ENCODE results near the gene TBXAS1.

DNA sequence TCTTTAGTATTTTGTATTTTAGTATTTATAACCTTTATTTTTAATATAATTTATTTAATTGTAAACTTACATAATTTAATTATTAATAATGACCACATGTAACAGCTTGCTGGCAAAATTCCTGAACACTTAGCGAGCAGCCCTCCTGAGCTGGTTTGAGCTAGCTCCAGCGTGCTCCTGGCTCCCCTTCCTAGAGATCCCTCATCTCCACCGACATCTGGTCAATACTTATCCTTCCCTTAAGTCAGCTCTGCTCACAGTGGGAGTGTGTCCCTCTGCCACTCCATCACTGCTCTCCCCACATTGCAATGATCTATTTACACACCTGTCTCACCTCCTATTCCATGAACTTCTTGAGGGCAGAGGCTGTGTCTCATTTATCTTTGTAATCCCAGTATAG is 20.6 kb upstream of the TBXAS1 start:
- no peak for TF ChIP-seq FOXA1 (IDR thresholded peaks at IDR 0.05)
- no peak for TF ChIP-seq SP1 (IDR thresholded peaks at IDR 0.05)
- TF ChIP-seq, protein P1, sequence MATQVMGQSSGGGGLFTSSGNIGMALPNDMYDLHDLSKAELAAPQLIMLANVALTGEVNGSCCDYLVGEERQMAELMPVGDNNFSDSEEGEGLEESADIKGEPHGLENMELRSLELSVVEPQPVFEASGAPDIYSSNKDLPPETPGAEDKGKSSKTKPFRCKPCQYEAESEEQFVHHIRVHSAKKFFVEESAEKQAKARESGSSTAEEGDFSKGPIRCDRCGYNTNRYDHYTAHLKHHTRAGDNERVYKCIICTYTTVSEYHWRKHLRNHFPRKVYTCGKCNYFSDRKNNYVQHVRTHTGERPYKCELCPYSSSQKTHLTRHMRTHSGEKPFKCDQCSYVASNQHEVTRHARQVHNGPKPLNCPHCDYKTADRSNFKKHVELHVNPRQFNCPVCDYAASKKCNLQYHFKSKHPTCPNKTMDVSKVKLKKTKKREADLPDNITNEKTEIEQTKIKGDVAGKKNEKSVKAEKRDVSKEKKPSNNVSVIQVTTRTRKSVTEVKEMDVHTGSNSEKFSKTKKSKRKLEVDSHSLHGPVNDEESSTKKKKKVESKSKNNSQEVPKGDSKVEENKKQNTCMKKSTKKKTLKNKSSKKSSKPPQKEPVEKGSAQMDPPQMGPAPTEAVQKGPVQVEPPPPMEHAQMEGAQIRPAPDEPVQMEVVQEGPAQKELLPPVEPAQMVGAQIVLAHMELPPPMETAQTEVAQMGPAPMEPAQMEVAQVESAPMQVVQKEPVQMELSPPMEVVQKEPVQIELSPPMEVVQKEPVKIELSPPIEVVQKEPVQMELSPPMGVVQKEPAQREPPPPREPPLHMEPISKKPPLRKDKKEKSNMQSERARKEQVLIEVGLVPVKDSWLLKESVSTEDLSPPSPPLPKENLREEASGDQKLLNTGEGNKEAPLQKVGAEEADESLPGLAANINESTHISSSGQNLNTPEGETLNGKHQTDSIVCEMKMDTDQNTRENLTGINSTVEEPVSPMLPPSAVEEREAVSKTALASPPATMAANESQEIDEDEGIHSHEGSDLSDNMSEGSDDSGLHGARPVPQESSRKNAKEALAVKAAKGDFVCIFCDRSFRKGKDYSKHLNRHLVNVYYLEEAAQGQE (IDR thresholded peaks at IDR 0.05), result no peak
- TF ChIP-seq, protein P2, sequence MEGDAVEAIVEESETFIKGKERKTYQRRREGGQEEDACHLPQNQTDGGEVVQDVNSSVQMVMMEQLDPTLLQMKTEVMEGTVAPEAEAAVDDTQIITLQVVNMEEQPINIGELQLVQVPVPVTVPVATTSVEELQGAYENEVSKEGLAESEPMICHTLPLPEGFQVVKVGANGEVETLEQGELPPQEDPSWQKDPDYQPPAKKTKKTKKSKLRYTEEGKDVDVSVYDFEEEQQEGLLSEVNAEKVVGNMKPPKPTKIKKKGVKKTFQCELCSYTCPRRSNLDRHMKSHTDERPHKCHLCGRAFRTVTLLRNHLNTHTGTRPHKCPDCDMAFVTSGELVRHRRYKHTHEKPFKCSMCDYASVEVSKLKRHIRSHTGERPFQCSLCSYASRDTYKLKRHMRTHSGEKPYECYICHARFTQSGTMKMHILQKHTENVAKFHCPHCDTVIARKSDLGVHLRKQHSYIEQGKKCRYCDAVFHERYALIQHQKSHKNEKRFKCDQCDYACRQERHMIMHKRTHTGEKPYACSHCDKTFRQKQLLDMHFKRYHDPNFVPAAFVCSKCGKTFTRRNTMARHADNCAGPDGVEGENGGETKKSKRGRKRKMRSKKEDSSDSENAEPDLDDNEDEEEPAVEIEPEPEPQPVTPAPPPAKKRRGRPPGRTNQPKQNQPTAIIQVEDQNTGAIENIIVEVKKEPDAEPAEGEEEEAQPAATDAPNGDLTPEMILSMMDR (IDR thresholded peaks at IDR 0.05; ENCODE audit: low read depth, low read length, missing input control), result no peak
- TF ChIP-seq, protein P3, sequence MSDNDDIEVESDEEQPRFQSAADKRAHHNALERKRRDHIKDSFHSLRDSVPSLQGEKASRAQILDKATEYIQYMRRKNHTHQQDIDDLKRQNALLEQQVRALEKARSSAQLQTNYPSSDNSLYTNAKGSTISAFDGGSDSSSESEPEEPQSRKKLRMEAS (IDR thresholded peaks at IDR 0.05), result no peak
- TF ChIP-seq, protein P4, sequence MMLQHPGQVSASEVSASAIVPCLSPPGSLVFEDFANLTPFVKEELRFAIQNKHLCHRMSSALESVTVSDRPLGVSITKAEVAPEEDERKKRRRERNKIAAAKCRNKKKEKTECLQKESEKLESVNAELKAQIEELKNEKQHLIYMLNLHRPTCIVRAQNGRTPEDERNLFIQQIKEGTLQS (IDR thresholded peaks at IDR 0.05), result no peak
- TF ChIP-seq GABPA (IDR thresholded peaks at IDR 0.05 in 1 of 2, conservative IDR thresholded peaks at IDR 0.05 in 1 of 2), result no peak
- TF ChIP-seq, protein P5, sequence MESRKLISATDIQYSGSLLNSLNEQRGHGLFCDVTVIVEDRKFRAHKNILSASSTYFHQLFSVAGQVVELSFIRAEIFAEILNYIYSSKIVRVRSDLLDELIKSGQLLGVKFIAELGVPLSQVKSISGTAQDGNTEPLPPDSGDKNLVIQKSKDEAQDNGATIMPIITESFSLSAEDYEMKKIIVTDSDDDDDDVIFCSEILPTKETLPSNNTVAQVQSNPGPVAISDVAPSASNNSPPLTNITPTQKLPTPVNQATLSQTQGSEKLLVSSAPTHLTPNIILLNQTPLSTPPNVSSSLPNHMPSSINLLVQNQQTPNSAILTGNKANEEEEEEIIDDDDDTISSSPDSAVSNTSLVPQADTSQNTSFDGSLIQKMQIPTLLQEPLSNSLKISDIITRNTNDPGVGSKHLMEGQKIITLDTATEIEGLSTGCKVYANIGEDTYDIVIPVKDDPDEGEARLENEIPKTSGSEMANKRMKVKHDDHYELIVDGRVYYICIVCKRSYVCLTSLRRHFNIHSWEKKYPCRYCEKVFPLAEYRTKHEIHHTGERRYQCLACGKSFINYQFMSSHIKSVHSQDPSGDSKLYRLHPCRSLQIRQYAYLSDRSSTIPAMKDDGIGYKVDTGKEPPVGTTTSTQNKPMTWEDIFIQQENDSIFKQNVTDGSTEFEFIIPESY (IDR thresholded peaks at IDR 0.05), result no peak
- no peak for TF ChIP-seq HNF4G (IDR thresholded peaks at IDR 0.05)
- no peak for TF ChIP-seq YY1 (IDR thresholded peaks at IDR 0.05)
- TF ChIP-seq JUND (IDR thresholded peaks at IDR 0.05), result no peak
- no peak for TF ChIP-seq TAF1 (conservative IDR thresholded peaks at IDR 0.05)

Measured in liver (tissue), 3 donors.